Inferior parietal cortex (tissue), 1 donor: Measurements from ENCODE around the gene MYORG.

ENCODE experiments used
- DNase-seq: peaks from one replicate; pipeline ENCODE4 v3.0.0-alpha.2; 2016; ENCODE audit errors: extremely low spot score

MYORG gene

DNA sequence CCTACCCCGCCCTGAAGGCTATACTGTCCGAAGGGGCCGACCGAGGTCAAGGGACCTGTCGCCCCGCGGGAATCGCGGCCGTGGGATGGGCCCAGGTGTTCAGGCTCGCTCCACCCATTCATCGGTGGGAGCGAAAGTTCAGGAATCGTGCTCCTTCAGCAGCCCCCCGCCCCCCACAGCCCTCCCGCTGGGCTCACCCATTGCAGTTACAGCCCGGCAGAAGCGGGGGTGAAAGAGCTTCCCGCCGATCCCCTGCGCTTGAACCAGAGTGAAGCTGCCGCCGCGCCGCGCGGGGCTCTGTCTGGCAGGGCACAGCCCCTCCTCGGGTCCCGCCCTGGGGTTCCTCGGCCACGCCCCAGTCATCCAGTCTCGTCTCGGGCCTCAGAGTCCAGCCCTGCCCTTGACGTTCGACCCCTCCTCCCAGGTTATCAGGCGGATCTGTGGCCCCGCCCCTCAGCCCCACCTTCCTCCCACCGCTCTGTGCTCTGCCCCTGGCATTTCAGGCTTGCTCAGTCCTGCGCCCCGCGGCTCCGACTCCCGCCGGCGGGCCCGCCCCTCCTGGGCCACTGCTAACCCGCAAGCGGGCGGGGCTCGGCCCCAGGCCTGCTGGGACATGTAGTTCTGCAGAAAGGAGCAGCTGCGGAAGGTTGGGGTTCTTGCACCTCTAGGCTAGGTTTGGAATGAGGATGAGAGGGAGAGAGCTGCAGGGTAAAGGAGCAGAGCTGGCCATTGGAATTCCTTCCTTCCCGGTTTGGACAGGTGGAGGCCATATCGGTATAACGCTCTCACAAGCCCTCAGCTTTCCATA is at the start of gene MYORG:
Gene MYORG, minus strand, starts transcription at position 303 of the 808 bp plus-strand sequence. CDS start 3,955 bp downstream, outside the sequence.
- DNase-seq = peak; percentile 87

DNA sequence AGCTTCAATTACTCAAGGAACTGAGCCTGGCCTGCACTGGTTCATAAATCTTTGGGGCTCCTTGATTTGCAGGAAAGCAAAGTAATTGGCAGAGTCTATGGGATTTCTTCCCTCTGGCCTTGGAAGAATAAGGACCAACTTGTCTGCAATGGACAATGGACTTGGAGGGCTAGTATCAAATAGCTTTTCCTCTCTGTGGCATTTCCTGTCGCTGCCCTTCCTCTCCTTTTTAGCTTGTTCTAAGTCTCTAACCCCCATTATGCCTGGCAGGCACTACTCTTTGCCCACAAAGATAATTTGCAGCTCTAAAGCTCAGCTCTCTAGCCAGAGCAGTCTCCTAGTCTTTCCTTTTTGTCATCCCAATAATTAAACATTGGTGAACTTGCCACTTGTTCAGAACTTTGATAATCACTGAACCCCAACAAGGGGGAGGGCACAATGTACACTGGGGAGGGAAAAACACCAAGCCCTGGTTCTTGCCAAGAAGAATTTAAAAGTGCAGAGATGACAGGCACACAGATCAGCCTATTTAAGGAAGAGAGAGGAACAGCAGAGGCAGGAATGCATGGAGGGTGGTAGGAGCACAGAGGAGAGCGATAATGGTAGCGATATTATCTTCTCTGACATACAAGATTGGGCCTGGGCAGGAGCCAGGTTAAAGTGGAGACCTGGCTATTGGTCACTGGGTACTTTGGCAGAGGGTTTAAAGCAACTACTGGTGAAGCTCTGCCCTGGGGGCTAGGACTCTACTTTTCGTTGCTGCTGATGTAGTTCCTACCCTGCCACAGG is 43.2 kb upstream of the MYORG start:
- DNase-seq = no peak

DNA sequence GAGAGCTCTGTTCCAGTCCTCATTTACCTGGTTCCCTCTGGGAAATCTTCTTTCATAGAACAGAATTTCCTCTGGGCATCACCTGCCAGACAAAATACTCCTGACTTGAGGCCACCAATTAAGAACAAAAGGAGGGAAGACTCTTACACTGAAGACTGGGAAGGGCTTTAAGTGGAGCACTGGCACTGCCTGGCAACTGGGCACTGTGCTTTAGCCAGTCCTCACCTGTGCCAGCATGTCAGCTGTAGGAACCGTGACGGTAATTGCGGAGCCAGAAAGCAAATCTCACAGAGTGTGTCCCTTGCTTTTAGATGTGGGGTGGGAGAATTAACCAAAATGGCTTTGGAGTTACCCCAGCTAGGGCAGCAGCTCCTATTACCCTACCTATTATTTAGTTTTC is 41.0 kb upstream of the MYORG start:
- DNase-seq = no peak

DNA sequence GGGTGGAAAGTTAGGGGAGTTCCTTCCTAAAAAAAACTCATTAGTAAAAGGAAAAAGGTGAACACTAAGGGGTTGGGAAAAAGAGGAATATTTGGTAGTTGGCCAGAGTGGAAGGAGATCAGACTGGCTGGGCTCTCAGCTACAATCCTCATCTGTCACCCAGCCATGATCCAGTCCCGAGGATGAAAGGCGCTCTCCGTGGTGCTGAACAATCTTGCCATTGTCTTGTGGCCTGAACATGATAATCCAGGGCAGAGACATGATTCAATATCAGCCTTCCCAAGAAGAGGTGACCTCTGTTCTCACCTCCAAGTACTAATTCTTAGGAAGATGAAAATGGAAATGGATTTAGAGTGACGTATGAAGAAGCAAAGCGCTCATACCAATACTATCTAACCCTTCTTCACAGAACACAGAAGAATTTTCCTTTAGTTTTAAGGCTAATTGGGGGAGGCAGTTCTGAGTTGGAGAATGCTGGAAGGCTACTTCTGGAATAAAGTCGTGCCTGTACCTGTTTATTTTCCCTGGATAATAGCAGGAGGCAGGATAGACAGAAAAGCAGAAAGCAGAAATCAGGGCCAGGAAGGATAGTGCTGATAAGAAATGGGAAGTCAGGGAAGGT is 36.6 kb upstream of the MYORG start:
- DNase-seq = peak; percentile 56

DNA sequence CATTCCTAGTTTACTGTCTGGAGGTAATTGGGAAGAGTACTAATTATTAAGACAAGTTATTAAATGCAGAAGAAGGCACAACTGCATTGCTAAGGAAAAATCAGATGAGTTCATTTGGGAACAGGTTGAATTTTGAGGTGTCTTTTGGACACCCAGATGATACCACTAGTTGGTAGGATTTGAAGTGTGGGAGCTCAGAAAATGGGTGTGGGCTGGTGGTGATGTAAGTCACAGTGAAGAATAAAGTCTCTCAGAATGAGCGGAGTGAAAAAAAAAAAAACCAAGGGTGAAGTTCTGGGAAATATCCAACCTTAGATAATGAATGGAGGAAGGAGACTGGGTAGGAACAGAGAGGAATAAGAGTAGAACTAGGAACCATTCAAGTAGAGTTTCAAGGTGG is 35.6 kb upstream of the MYORG start:
- DNase-seq = no peak

DNA sequence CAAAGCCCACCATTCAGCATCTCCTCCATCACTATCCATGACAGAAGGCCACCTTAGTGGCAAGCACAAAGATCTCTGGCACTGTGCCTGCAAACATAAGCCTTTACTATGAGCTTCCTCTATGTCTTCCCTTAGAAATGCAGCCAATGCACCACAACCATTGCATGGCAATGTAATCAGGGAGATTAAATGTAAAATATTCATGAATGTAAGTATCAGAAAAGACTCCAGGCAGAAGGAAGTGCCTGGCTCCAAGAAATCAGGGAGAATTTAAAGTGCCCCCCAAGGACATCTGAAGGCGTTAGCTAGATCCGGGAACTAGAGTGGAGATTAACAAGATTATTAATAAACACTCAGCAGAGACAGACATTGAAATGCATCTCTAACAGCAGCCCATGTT is 32.5 kb upstream of the MYORG start:
- DNase-seq = no peak

DNA sequence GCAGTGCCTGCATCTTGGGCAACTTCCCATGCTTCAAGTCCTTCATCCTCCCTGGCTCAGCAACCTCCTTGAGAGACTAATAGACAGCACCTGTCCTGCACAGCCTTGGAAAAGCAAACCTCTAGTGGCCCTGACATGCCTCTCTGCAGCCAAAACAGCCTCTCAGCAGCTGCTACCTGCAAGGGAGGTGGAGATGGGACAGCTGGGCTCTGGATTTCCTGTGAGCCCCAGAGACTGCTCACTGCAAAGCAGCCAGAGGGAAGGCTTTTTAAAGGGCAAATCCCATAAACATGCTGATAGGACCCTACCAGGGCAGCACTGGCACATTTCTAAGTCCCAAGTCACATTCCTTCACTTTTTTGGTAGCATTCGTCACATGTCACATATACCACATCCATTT is 31.5 kb upstream of the MYORG start:
- no peak for DNase-seq

DNA sequence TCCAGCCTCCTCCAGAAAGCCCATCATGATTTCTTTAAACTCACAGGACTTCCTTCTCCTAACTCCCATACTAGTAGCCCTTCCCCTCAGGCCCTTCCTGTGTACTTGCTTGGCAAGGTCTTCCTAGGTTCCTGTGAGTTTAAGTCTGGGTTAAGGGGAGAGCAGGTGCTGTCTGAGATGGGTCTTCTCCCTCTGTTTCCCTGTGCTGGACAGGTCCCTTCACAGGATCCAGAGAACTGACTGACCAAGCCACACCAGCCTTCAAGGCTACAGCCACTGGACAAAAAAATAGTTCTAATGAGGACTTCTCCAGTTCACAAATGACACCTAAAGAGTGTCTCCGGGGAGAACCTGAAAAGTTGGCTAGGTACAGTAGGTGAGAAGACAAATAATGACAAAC is 29.5 kb upstream of the MYORG start:
- no peak for DNase-seq

DNA sequence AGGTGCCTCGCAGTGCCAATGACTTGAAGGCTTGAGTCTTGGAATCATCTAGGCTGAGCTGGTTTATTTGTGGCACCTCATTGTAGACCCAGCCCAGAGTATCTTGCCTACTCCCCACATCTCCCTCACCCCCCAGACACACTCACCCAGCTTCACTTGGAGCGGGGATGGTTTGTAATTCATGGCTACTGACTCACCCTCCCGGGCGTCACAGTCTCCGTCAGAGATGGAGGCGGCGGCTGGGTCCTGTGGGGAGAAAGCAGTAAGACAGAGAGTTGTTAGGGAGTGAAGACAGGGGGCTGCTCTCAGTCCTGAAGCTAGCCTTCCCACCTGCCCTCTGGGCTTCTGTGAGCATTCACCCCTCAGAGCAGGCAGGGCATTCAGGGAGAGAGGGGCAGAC is 29.0 kb upstream of the MYORG start:
- no peak for DNase-seq

DNA sequence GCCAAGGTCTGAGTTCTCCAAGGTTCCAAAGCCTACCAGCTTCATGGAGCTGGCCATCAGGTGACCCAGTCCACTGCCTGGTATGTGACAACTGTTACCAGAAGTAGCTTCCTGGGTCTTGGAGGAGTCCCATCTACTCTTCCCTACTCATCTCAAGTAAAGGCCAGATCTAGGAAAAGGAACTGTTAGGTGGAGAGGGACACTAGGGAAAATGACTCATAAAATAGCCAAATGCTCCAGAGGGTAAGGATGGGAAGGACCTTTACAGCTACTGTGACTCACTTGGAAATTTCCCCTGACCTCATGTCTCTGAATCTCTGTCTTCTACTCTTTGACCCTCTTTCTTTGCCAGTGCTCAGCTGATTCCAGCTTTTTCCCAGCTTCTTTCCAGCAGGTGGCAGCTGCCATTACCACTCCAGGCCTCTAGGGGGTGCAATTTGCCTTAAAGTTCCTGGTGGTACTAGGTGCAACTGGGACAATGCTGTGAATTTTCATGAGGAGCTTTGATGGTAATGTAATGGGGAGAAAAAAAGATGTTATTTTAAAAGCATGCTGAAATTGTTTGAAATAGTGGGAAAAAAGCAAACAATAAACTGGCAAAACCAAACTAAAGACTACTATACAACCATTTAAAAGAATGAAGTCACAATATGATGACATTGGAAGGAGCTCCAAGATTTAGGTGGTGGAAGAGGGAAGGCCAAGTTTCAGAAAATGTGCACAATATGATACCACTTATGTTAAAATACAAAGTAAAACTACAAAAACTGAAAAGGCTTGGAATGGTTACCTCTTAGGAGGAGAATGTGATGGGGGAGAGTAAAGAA is 27.1 kb upstream of the MYORG start:
- peak; percentile 85 for DNase-seq

DNA sequence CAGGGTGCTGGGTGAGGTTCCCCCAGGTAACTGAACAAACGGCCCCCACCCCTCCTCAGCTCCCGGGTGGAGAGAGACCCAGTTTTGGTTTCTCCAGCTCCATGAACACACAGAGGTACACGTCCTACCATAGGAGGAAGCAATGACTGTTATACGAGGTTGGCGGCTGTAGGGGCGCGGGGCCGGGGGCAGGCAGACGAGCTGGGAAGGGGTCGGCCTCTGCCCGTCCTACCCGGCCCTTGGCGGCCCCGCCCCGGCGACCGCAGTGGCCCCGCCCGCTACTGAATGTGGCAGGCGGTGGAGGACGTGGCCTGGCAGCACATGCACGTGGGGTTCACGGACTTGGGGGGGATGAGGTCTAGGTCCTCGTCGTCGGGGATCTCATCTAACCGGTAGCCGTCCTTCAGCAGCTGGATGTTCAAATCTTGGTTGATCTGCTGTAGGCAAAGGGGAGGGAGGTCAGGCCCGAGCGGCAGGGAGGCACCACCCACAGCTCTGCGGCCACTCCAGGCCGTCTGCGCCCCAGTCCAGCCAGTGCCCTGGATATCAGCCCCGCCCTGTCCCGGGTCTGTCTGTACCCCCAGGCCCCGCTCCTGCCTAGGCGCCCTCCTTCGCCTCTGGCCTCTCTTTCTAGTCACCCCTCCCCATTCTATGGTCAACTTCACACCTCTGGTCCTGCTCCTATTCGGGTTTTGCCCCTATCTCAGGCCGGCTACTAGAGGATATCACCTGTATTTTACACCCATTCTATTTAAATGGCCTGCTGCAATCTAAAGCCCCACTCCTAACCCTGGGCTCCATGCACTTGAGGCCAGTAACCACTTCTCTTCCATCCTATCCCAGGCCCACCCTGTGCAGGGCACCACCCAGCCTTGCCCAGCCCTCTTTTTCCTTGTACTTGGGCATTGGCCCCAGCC is 24.2 kb upstream of the MYORG start:
- no peak for DNase-seq

DNA sequence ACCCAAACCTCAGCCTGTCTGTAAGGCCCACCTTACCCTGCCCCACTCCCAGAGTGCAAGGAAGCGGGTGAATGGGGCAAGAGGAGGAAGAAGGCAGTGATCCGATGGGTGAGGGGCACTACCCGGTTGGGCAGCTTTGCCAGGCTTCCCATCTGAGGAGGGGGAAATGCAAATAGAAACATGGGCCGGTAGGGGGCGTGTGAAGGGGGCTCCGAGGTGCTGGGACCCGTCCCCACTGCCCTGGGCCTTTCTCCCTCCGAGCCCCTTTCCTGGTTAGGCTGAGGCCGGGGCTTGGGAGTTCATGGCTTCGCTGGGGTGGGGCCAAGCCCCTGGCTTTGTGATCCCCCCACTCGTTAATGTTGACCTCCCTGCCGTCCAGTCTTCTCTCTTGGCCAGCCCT is 23.6 kb upstream of the MYORG start:
- no peak for DNase-seq

DNA sequence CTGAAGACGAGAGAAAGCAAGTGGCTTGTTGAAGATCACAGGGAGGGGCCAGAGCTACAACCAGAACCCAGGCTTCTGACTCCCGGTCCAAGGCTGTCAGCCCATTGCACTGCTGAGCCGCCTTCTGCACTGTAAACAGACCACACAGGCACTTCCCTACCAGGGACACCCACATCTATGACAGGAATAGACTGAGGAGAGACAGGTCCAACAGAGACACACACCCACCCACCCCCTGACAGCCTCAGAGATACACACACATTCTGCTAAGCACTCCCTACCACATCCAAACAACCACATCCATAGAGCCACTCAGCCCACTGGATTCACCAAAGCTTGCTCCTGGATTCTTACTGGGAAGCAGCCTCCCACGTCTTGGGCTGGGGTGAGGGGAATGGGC is 23.0 kb upstream of the MYORG start:
- DNase-seq = no peak

DNA sequence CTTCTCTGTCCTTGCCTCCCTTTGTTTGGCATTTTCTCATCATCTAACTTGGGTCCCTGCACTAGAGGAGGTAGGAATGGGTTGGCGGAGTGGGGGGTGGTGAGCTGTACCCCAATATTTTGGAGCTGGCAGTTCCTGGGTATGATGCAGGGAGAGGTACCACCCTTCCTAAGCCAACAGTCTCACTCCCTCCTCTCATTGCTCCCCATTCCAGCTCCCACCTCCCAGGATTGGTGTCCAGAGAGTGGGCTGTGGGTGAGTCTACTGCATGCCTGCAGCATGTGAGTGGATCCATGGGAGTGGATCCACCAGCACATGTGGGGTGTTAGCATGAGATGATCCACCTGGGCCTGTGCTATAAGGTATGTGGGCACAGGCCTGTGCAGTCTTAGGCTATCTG is 22.2 kb upstream of the MYORG start:
- DNase-seq = no peak

DNA sequence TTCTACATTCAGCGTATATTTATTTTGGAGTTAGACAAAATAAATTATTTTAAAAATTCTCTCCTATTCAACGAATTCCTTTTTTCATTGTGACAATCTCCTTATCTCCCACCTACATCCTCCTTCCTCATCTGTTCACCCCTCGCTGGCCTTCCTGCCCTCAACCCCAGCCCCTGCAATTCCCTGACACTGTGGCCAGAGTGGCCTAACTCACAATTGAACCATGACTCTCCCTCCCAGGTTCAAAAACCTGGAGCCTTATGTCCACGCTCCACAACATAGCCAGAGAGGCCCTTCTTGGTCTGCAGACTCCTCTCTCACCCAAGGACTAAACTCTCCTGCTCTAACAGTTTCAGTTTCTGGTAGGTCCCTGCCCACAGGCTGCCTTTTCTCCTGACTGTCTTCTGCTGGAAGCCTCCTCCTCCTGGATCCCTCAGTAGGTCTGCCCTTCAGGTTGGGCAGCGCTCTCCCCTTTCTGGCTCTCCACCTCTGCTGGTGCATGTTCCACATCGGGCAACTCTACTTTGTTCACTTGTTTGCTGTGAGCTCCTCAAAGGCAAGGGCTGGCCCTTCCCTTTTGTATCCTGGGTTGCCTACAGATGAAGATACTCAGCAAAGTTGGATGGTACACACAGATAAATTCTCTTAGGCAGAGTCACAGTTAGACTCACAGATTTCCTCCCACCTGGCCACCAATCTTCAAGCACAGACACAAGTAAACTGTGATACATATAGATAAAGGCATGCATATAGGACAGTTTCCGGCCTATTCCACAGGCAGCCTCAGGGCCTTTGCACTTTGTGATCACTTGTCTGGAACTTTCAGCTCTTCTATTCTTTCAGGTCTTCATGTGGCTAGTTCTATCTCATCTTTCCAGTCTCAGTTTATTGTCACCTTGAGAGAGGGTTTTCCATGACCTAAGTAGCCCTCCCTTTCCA is 19.8 kb upstream of the MYORG start:
- DNase-seq = no peak

DNA sequence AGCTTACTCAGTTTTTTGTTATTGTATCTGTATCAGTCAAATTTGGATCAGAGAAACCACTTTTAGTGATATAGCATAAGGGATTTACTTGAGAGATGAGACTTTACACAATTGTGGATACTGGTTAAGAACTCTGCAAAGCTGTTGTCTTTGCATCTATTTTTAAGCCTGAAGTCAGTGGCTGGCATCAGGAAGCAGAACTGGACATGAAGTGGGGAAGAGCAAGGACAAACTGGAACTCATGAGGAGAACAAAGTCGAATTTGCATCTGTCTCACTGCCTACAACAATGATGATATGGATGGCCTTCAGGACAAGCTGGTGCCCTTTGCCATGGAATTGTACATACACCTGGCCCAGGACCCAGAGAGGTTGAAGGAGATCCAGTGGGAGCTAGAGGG is 15.8 kb upstream of the MYORG start:
- DNase-seq = no peak

DNA sequence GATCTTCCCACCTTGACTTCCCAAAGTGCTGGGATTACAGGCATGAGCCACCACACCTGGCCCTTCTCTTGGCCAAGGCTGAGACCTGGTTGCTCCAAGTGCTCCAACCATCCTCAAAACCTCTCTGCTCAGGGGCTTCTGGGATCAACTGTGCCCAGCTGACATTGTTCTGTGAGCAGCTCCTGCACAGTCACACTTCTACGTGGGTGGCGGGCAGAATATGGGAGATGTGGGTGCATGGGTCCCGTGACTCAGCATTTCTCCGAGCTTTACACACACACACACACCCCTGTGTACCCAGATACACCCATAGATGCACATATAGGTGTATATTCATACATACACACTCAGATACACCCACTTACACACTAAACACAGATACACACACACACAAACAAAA is 10.5 kb upstream of the MYORG start:
- DNase-seq = no peak

DNA sequence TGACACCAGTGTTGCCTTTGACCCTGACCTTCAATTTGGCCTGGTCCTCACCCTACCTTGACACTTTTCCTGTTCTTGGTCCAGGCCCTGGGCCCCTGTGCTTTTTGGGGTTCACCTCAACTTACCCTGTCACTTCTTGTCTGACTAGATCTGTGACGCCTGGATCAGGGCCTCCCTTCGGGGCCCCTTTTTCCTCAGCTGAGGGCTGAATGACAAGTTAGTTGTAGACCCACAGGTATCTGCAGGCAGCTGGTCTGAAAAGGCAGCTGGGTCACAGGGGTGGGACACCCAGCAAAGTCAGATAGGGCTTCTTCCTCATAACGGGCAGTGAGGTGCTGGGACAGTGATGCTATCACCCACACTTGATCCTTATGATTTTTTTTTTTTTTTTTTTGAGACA is 10.0 kb upstream of the MYORG start:
- no peak for DNase-seq

DNA sequence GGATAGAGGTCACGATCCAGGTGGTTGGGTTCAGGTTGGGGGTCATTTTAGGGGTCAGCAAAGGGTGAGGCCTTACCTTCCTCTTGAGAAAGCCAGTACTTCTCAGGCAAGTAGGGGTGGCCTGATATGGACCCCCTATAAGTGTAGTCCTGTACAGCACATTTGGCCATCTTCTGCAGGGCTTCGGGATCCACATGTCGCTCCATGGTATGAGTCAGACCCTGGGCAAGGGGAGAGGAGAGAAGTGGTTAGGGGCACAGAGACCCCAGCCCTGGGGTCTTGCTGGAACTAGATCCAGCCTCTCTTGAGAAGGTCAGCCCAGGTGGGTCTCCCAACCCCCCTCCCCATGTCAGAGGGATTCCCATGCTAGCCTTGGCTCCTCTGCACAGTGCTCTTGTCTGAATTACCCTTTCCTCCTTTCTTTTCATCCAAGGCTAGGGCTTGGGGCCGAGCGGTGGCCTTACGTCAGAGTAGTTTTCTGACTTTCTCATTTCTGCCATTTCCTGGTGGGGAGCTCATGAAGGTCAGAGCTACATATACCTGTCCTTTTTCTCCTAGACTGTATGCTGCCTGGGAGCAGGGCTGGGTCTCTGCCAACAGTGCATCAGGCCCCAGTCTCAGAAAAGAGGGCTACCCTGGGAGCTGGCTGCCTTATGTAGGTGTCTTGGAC is 9.0 kb upstream of the MYORG start:
- no peak for DNase-seq
